RWPE2 (cell line): ENCODE data around the gene SRBD1.

Source experiments
- ATAC-seq: fragments of 200-7000 bp; cut with Tn5 transposase; 3 replicates; pipeline ENCODE4 v1.9.1; 2021; ENCODE audit warnings: low read depth
- DNase-seq: peaks from one replicate; pipeline ENCODE4 v3.0.0-alpha.2; 2020; ENCODE audit warnings: low spot score
- H3K27ac ChIP-seq: fragments of 450-650 bp; 2 replicates; pipeline ENCODE4 v1.5.1; 2017; ENCODE audit warnings: mild to moderate bottlenecking; ENCODE audit not compliant: poor library complexity, severe bottlenecking
- H3K27me3 ChIP-seq: fragments of 250-450 bp; sonication (Bioruptor Pico); 2 replicates; pipeline ENCODE4 v1.5.1; 2021; ENCODE audit warnings: mild to moderate bottlenecking, moderate library complexity; ENCODE audit not compliant: insufficient read depth, poor library complexity, severe bottlenecking
- H3K36me3 ChIP-seq: fragments of 250-450 bp; sonication (Bioruptor Pico); 2 replicates; pipeline ENCODE4 v1.5.1; 2020; ENCODE audit warnings: low read depth, mild to moderate bottlenecking, moderate library complexity
- H3K4me1 ChIP-seq: fragments of 250-450 bp; sonication (Bioruptor Pico); 2 replicates; pipeline ENCODE4 v1.5.1; 2021; ENCODE audit warnings: mild to moderate bottlenecking, moderate library complexity; ENCODE audit not compliant: insufficient read depth, poor library complexity, severe bottlenecking
- H3K4me3 ChIP-seq: fragments of 250-450 bp; sonication (Bioruptor Pico); 2 replicates; pipeline ENCODE4 v1.5.1; 2021; ENCODE audit warnings: mild to moderate bottlenecking, moderate library complexity; ENCODE audit not compliant: severe bottlenecking
- H3K9me3 ChIP-seq: fragments of 250-450 bp; sonication (Bioruptor Pico); 2 replicates; pipeline ENCODE4 v1.5.1; 2021; ENCODE audit warnings: mild to moderate bottlenecking, moderate library complexity; ENCODE audit not compliant: severe bottlenecking
- TF ChIP-seq, protein P1 (sequence below): fragments of 450-650 bp; IDR thresholded peaks from one replicate; pipeline ENCODE4 v1.5.1; 2017; ENCODE audit warnings: mild to moderate bottlenecking, moderate library complexity; ENCODE audit not compliant: poor library complexity, severe bottlenecking

The SRBD1 gene

DNA sequence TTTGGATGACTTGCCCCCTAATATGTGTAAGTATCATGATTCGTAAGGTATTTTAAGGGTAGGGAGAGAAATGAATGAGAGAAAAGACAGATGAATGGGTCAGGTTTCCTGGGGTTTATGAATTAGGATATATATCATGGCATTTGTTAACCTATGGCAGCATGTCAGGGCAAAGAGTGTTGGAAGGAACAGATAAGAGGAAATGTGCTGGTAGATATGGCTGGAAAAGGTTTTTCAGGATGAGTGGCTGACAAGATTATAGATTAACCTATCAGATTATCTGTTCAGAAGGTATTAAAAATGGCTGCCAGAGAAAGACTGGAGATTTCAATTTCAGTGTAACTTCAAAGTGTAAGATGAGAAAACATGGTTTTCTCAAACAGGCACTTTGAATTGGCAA is 67.8 kb downstream of the SRBD1 start:
- H3K27me3 ChIP-seq, result no peaks in the 10 kb centered on the region
- no peak for ATAC-seq
- no peak overlapping the region for H3K27ac ChIP-seq
- no peaks in the 10 kb centered on the region for H3K4me1 ChIP-seq
- TF ChIP-seq, protein P1, sequence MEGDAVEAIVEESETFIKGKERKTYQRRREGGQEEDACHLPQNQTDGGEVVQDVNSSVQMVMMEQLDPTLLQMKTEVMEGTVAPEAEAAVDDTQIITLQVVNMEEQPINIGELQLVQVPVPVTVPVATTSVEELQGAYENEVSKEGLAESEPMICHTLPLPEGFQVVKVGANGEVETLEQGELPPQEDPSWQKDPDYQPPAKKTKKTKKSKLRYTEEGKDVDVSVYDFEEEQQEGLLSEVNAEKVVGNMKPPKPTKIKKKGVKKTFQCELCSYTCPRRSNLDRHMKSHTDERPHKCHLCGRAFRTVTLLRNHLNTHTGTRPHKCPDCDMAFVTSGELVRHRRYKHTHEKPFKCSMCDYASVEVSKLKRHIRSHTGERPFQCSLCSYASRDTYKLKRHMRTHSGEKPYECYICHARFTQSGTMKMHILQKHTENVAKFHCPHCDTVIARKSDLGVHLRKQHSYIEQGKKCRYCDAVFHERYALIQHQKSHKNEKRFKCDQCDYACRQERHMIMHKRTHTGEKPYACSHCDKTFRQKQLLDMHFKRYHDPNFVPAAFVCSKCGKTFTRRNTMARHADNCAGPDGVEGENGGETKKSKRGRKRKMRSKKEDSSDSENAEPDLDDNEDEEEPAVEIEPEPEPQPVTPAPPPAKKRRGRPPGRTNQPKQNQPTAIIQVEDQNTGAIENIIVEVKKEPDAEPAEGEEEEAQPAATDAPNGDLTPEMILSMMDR, result no peak
- DNase-seq, result no peak
- H3K9me3 ChIP-seq, result no peaks in the 10 kb centered on the region
- H3K36me3 ChIP-seq, result peaks cover 69% of the 10 kb centered on the region
- H3K4me3 ChIP-seq, result no peak overlapping the region

DNA sequence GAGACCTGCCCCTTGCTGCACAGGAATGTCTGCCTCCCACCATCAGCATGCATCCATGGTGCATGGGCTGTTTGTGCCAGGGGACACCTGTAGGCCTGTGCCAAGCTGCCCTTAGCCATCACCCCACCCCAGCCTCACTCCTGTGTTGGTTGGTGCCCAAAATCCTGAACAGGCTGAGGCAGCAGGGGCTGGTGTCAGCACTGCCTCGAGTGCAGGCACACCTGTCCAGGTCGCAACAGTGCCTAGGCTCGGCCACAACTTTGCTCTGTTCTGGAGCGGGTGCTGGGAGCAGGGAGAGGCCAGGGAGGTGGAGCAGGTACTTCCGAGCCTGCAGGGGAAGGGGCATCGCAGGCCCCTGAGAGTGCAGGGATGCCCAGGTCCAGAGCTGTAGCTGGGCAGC is 69.1 kb downstream of the SRBD1 start:
- no peaks in the 10 kb centered on the region for H3K27me3 ChIP-seq
- H3K27ac ChIP-seq, result no peak overlapping the region
- H3K4me1 ChIP-seq, result no peaks in the 10 kb centered on the region
- no peaks in the 10 kb centered on the region for H3K9me3 ChIP-seq
- peaks cover 68% of the 10 kb centered on the region for H3K36me3 ChIP-seq
- no peak overlapping the region for H3K4me3 ChIP-seq
- no peak for DNase-seq
- TF ChIP-seq, protein P1, result no peak
- no peak for ATAC-seq

DNA sequence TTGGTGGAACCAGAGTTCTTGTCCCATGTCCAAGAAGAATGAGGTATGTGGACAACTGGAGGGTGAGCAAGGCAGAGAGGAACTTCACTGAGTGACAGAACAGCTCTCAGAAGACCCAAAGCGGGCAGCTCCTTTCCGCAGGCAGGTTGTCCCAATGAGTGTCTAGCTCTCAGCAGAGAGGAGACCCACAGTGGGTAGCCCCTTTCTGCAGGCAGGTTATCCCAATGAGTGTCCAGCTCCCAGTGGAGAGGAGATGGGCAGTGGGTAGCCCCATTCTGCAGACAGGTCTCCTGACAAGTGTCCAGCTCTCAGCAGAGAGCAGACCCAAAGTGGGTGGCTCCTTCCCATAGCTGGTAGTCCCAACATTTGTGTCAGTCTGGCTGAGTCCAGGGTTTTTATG is 69.6 kb downstream of the SRBD1 start:
- H3K9me3 ChIP-seq, result no peaks in the 10 kb centered on the region
- H3K27me3 ChIP-seq, result no peaks in the 10 kb centered on the region
- ATAC-seq (no peak), DNase-seq (no peak)
- TF ChIP-seq, protein P1, result no peak
- no peak overlapping the region for H3K4me3 ChIP-seq
- no peak overlapping the region for H3K27ac ChIP-seq
- peaks cover 62% of the 10 kb centered on the region for H3K36me3 ChIP-seq
- H3K4me1 ChIP-seq, result no peaks in the 10 kb centered on the region

DNA sequence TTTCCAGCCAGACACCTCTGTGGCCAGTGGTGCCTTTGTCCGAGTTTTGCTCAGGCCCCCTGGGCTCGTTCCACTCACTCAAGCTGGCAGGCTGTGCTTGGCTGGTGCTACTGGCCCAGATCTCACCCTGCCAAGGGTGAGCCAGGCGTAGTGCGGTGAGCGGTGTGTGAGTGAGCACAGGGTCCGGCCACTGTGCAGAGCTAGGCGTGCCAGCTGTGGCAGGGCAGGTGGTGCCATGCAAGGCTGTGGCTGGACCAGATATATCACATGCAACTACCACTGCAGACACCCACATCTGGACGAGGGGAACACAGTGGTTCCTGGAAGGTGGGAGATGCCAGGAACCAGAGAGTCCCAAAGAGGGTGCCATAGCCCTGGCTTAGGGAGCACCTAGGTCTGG is 70.1 kb downstream of the SRBD1 start:
- H3K36me3 ChIP-seq, result peaks cover 57% of the 10 kb centered on the region
- TF ChIP-seq, protein P1, result no peak
- no peak for ATAC-seq

DNA sequence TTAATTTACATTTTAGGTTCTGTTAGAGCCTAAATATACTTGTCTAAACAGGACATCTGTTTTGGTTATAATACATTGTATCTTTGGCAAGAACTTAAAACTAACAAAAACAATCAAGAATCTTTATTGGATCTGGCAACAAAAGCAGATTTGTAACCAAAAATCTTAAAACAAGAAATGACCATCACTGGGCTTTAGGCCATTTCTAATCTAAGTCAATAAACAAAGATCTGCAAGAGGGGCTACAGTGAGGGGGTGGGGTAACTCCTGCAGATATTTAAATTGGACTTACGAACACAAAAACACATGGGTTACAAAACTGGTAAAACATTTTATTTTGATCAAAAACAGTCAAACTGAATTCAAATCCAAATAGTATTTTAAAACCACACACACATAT is 77.3 kb downstream of the SRBD1 start:
- DNase-seq, result no peak
- no peaks in the 10 kb centered on the region for H3K4me1 ChIP-seq
- H3K9me3 ChIP-seq, result no peaks in the 10 kb centered on the region
- TF ChIP-seq, protein P1, result no peak
- no peak overlapping the region for H3K4me3 ChIP-seq
- peaks cover 8% of the 10 kb centered on the region; the same call in 1 of the 2 replicates for H3K36me3 ChIP-seq
- no peaks in the 10 kb centered on the region for H3K27me3 ChIP-seq
- ATAC-seq, result no peak
- no peak overlapping the region for H3K27ac ChIP-seq

More for the DNA sequence above, 70.1 kb downstream of the SRBD1 start:
- H3K9me3 ChIP-seq, result no peaks in the 10 kb centered on the region
- no peaks in the 10 kb centered on the region for H3K27me3 ChIP-seq
- DNase-seq, result no peak
- no peak overlapping the region for H3K27ac ChIP-seq
- no peak overlapping the region for H3K4me3 ChIP-seq
- H3K4me1 ChIP-seq, result no peaks in the 10 kb centered on the region
